DMS153 treated with DMSO at 0.1 percent for 48 hours (cell line): ENCODE results near the gene PBX1.

Experiments used
- DNase-seq: peaks from one replicate; lab custom pipeline; 2025; ENCODE audit not compliant: unreplicated experiment; lab: John Stamatoyannopoulos, UW

PBX1 gene

GRCh38 chr1:164662462-164662861 is 103.5 kb downstream of the PBX1 start:
- DNase-seq = no peak

- DNase-seq = no peak
These were observed 104.0 kb downstream of the PBX1 start for GRCh38 chr1:164662955-164663354.

GRCh38 chr1:164664127-164664526 is 105.1 kb downstream of the PBX1 start:
- no peak for DNase-seq

- DNase-seq = no peak
These were observed 108.0 kb downstream of the PBX1 start for GRCh38 chr1:164667001-164667400.

- DNase-seq = no peak
These were observed 108.6 kb downstream of the PBX1 start for GRCh38 chr1:164667600-164667999.

- no peak for DNase-seq
These were observed 109.8 kb downstream of the PBX1 start for GRCh38 chr1:164668491-164669400.

- DNase-seq = no peak
These were observed 111.0 kb downstream of the PBX1 start for GRCh38 chr1:164670026-164670425.

- DNase-seq = no peak
These were observed 111.8 kb downstream of the PBX1 start for GRCh38 chr1:164670786-164671185.

- no peak for DNase-seq
These were observed 112.5 kb downstream of the PBX1 start for GRCh38 chr1:164671323-164671965.

- DNase-seq = no peak
These were observed 113.1 kb downstream of the PBX1 start for GRCh38 chr1:164671966-164672571.

GRCh38 chr1:164672588-164672987 is 113.6 kb downstream of the PBX1 start:
- DNase-seq = no peak

GRCh38 chr1:164673584-164674214 is 114.7 kb downstream of the PBX1 start:
- no peak for DNase-seq

GRCh38 chr1:164675342-164675904 is 116.4 kb downstream of the PBX1 start:
- no peak for DNase-seq

GRCh38 chr1:164678136-164678700 is 119.2 kb downstream of the PBX1 start:
- DNase-seq = no peak

GRCh38 chr1:164682570-164682969 is 123.6 kb downstream of the PBX1 start:
- DNase-seq = no peak

- no peak for DNase-seq
These were observed 124.3 kb downstream of the PBX1 start for GRCh38 chr1:164683235-164683634.

- DNase-seq = no peak
These were observed 126.5 kb downstream of the PBX1 start for GRCh38 chr1:164685266-164686035.

- no peak for DNase-seq
These were observed 128.8 kb downstream of the PBX1 start for GRCh38 chr1:164687777-164688176.

- DNase-seq = no peak
These were observed 129.8 kb downstream of the PBX1 start for GRCh38 chr1:164688791-164689190.
